ENCODE measurements around the gene SMCHD1. TPM values are rescaled to one million over a fixed set of nuclear protein-coding genes. Genes with fewer than 3 reads are reported as not detected.
"Not testable (repeated sequence)": the region's sequence is repeated elsewhere in the genome, so short reads cannot be mapped to it uniquely, and the experiment has no call there.

The SMCHD1 gene
- total RNA-seq, 4 donors from 2014 or later = 56.4 to 153 (median 87.3) TPM

- ATAC-seq (ENCODE audit: low FRiP score) = no peak
- no peak for TF ChIP-seq CTCF (IDR thresholded peaks at IDR 0.05)
These were observed 1.5 kb downstream of the SMCHD1 start for GRCh38 chr18:2656981-2657512.

DNA sequence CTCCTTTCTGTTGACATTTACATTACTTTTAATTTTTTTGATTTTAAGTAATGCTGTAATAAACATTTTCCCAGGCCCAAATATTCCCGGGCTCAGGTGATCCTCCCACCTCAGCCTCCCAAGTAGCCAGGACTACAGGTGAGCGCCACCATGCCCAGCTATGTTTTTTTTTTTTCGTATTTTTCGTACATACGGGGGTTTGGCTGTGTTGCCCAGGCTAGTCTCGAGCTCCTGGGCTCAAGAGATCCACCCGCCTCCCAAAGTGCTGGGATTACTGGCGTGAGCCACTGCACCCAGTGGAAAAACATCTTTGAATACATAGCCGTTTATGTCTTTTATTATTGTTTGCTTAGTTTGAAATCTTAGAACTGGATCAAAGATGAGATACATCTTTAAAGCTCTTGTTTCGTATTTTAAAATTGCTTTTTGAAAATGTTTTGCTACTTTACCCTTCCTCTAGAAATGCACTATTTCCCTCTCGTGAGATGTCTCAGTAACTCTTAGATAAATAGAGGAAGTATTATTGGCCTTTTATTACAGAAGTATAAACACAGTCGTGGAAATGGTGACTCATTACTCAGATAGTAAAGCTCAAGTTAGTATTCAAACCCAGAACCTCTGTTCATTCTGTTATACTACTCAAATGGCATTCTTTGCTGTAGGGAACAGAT is 2.4 kb downstream of the SMCHD1 start:
- ATAC-seq (ENCODE audit: low FRiP score) (no peak), DNase-seq (ENCODE audit: low spot score) (no peak)

More at GRCh38 chr18:2656981-2657512, 1.5 kb downstream of the SMCHD1 start:
- DNase-seq (ENCODE audit: low spot score) = no peak

DNA sequence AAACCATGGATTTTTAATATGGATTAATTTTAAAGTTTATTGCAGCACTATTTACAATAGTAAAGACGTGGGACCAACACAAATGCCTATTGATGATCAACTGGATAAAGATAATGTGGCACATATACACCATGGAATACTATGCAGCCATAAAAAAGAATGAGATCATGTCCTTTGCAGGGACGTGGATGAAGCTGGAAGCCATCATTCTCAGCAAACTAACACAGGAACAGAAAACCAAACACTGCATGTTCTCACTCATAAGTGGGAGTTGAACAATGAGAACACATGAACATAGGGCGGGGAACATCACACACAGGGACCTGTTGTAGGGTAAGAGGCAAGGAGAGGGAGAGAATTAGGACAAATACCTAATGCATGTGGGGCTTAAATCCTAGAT is 5.3 kb downstream of the SMCHD1 start:
- not testable (repeated sequence) for DNase-seq (ENCODE audit: low spot score); ATAC-seq (ENCODE audit: low FRiP score)

More for the DNA sequence above, 2.4 kb downstream of the SMCHD1 start:
- TF ChIP-seq CTCF (IDR thresholded peaks at IDR 0.05) = no peak

DNA sequence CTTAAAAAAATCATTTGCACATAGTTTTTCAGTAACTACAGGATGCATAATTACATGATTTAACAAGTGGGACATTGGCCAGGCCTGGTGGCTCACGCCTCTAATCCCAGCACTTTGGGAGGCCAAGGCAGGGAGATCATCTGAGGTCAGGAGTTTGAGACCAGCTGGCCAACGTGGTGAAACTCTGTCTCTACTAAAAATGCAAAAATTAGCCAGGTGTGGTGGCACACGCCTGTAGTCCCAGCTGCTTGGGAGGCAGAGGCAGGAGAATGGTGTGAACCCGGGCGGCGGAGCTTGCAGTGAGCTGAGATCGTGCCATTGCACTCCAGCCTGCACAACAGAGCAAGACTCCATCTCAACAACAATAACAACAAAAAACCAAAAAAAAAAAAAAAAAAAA is 6.8 kb downstream of the SMCHD1 start:
- not testable (repeated sequence) for DNase-seq (ENCODE audit: low spot score); ATAC-seq (ENCODE audit: low FRiP score)

- DNase-seq (ENCODE audit: low spot score) = no peak
- TF ChIP-seq CTCF (IDR thresholded peaks at IDR 0.05) = no peak
- no peak for ATAC-seq (ENCODE audit: low FRiP score)
These were observed 7.5 kb downstream of the SMCHD1 start for GRCh38 chr18:2662990-2663389.

DNA sequence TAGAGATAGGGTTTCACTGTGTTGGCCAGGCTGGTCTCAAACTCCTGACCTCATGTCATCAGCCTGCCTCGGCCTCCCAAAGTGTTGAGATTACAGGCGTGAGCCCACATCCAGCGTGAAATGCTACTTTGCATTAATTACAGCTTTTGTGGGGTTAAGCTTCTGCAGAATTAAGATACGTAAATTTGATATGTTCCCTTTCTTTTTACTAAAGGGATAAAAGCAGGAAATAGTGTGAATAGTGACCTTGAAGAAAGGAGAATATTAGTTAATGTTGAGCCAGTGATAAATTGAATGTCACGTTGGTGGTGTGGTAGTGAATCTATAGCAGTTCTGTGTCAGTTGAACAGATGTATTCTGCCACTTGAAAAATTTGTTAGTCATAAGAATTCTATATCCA is 16.9 kb downstream of the SMCHD1 start:
- no peak for DNase-seq (ENCODE audit: low spot score)
- no peak for TF ChIP-seq CTCF (IDR thresholded peaks at IDR 0.05)
- ATAC-seq (ENCODE audit: low FRiP score) = no peak

GRCh38 chr18:2672872-2673271 is 17.3 kb downstream of the SMCHD1 start:
- ATAC-seq (ENCODE audit: low FRiP score) (no peak), DNase-seq (ENCODE audit: low spot score) (no peak)
- no peak for TF ChIP-seq CTCF (IDR thresholded peaks at IDR 0.05)

GRCh38 chr18:2678933-2679332 is 23.4 kb downstream of the SMCHD1 start:
- DNase-seq (ENCODE audit: low spot score); ATAC-seq (ENCODE audit: low FRiP score): not testable (repeated sequence)

All from omental fat pad (tissue), 4 donors.